Stimulated activated CD4-positive, alpha-beta T cell treated with anti-CD3 and anti-CD28 coated beads, Interleukin-15, amount 100 ng/mL, for 24 hours (primary cell): ENCODE data around the gene CGNL1.

Source experiments
- DNase-seq: peaks from one replicate; pipeline ENCODE4 v3.0.0-alpha.2; 2020

The CGNL1 gene

DNA sequence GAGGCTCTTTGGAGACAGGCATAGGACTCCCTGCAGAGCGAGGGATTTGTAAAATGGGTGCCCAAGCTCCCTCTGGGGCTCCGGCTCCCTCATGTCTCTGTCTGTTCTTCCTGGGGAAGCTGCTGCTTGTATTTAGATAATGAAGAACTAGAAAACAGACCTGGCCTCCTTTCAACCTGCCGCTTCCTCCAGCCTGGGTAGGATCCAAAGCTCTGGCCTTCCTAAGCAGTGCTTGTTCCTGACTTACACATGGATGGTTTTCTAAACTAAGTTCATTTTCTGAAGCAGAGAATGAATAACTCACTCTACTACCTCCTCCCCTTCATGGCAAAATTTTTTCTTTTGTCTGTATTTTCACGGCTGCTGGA is 178.5 kb downstream of the CGNL1 start:
- DNase-seq, result no peak

GRCh38 chr15:57555270-57555669 is 179.0 kb downstream of the CGNL1 start:
- no peak for DNase-seq

DNA sequence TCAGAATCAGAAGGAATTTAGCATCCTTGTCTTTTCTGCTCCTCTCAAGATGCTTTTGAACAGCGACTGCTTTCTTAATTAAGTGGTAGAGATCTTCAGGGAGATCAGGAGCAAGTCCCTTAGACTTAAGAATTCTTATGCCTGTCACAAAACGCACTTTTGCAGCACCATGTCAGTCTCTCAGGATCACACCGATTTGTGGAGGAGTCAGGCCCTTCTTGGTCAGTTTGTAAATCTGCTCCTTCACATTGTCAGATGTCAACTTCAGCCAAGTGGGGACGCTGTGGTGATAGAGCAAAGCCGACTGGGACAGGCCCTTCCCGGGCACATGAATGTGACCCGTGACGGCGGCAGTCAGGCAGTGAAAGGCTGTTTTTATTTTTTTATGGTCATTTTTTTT is 179.7 kb downstream of the CGNL1 start:
- no peak for DNase-seq

DNA sequence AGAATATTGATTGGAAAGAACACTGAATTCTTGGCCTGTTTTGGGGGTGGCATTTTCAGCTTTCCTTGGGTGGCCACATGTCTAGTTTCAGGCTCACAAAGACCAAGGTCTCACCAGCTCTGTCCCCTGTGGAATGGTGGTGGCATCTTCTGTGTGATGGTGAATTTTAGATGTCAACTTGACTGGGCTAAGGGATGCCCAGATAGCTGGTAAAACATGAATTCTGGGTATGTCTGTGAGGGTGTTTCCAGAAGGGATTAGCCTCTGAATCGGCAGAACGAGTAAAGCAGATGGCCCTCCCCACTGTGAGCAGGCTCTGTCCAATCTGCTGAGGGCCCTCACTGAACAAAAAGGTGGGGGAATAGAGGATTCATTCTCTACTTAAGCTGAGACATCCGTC is 181.0 kb downstream of the CGNL1 start:
- no peak for DNase-seq

DNA sequence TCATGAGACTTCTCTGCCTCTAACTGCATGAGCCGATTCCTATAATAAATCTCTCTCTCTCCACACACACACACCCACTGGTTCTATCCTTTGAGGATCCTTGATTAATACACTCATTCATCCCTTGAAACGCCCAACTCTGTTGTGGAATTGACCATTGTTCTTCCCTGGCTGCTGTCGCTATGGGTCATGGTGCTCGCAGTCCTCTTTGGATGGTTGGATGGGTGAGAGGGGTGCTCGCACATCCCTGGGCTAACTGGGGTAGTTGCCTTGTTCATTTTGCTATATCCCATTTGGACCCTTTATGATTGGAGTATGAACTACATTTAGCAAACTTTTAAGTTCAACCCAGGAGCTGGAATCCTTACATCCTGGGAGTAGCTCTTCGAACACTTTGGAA is 181.5 kb downstream of the CGNL1 start:
- DNase-seq, result no peak

DNA sequence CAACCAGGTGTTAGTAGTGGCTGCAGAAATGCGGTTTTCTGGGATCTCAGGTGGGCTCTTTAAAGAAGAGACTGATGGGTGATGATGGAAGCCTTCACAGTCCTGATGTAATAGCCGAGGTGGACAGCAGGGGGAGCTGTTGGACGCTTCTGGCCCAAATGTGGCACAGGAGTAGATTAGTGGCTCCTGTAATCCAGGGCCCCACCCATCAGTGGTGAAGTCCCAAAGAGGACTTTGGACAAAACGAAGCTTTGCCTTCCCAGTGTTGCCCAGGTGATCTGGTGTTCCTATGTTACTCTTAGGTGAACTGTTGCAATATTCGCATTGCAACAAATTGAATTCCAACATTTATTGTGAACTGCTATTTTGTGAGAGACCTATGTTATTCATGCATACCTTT is 183.6 kb downstream of the CGNL1 start:
- peak; percentile 81 for DNase-seq

GRCh38 chr15:57561041-57561711 is 184.9 kb downstream of the CGNL1 start:
- DNase-seq, result peak; percentile 70

DNA sequence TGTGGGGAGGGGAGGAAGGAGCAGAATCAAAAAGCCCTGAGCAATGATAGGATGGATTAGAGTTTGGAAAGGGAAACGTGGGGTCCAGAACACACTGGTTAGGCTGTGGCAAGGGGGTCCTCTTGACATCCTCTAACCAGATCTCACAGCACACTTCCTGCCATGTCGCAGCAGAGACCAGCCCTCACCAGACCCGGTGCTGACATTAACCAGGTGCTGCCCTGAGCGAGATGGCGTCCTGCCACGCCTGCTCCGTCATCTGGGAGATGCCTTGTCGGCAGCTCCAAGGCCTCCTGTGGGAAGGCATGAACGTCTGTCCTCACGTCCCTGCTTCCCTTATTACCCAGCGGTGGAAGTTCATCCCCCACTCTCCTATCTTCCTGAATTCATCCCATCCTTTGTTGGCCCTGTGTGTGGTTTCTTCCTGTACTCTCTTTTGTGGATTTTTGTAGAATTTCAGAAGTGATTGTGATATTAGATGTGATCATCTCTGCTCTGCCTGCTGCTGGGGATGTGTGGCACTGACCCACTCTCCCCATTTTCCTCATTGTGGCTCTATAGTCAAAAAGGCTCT is 186.0 kb downstream of the CGNL1 start:
- peak; percentile 12 for DNase-seq

DNA sequence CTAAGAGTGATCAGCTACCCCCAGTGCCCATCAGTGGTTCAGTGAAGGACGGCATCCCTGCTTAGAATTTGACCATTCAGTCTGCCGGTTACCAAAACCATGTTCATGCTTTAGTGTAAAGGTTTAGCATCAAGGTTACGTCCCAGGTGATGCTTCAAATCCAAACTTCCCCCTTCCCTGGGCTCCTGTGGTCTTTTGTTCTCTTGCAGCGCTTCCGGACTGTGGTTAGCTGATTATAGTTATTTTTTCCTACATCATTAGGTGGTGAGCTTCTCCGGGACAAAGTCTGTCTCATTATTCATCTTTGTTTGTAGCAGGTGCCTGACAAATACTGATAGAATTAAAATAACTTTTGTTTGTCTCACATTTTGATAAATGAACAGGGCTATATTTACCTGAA is 187.1 kb downstream of the CGNL1 start:
- peak; percentile 20 for DNase-seq

GRCh38 chr15:57565311-57565710 is 189.0 kb downstream of the CGNL1 start:
- peak; percentile 41 for DNase-seq

DNA sequence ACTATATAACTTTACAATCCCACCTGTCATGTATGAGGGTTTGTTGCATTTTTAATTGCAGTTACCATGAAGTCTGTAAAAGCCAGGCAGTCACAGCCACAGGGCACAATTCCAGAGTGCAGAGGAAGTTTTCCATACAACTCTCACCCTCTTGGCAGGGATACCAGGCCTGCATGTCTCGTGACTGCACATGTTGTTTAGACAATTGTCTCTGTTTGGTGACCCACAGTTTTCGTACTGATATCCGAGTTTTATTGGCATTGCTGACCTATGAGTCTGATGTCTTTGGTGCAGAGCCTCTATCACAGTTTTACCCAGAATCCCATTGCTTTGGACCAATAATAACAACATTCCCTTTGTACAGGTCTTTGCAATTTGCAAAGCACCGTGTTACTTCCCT is 190.5 kb downstream of the CGNL1 start:
- DNase-seq, result no peak

GRCh38 chr15:57567891-57568290 is 191.6 kb downstream of the CGNL1 start:
- no peak for DNase-seq

GRCh38 chr15:57568299-57568698 is 192.0 kb downstream of the CGNL1 start:
- DNase-seq, result no peak

DNA sequence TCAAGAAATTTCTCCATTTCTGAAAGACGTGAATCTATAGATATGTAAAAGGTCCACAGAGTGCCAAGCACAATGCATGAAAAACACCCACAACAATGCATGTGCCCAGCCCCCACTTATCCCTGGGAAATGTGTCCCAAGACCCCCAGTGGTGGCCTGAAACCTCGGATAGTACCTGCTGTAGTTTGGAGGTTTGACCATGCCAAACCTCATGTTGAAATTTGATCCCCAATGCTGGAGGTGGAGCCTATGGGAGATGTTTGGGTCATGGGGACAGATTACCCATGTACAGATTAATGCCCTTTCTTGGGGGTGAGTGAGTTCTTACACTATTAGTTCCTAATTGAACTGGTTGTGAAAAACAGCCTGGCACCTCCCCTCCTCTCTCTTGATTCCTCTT is 194.0 kb downstream of the CGNL1 start:
- no peak for DNase-seq

GRCh38 chr15:57570994-57571393 is 194.7 kb downstream of the CGNL1 start:
- DNase-seq, result no peak

DNA sequence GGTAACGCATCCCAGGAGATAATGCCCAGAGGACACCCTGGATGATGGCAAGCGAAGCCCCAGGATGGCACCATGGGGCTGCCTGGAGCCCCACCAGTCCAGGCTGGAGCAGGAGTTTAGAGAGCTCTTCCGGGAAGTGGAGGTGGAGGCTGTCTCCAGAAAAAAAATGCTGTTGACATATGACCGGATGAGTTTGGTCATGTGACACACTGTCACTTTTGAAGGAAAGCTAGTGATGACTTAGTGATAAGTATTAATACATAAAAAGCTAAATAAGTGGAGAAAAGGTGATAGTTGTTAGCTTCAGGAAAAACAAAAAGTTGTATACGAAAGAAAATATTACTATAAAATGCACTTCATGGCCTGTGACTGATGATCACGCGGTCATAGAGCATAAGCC is 195.4 kb downstream of the CGNL1 start:
- DNase-seq, result no peak

DNA sequence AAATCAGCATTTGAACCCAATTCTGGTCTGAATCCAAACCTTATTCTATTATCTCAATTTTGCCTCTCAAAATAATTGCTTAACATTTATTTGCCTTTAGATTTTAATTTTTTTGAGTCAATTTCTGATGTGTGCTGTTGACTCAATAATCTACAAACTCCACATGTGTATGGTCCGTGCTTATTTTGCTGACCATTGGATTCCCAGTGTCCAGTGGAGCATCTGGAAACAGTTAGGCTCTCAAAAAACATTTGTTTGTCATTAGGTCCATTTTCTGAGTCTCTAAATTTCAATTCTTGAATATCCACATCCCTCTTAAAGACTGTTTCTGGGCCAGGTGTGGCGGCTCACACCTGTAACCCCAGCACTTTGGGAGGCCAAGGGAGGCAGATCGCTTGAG is 196.2 kb downstream of the CGNL1 start:
- no peak for DNase-seq

- DNase-seq, result no peak
These were observed 196.8 kb downstream of the CGNL1 start for GRCh38 chr15:57573151-57573550.

DNA sequence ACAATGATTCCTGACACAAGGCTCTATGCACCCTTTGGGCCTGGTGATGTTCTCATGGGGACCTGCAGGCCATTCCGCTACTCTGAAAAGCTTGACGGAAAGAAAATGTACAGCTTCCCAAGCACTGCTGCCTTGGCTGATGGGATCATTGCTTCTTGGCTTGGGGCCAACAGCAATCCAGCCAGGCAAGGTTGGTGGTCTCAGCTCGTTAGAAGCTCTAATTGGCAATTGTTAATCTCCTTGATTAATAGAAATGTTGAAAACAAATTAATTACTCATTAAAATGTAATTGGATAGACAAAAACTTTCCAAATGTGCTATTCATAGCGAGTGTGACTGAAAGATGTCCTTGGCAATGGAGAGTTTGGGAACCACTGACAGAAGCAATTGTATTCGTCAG is 199.1 kb downstream of the CGNL1 start:
- DNase-seq, result no peak

GRCh38 chr15:57578288-57578900 is 202.1 kb downstream of the CGNL1 start:
- no peak for DNase-seq

DNA sequence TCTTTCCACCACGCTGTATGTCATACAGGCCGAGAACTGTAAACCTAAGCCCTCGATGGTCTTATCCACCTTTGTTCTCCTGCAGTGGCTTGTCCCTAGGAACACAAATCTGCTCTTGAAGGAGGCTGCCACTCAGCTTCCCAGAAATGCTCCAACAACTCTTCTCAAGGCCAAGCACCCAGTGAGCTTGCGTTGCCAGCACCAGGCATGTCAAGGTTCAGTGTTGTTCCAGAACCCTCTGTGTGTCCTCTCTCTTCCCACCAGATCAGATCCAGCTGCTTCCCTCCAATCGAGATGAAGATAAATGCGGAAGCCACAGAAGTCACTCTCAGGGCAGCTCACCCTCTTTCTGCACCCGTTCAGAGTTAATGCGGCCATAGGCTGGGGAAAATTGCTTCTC is 204.1 kb downstream of the CGNL1 start:
- no peak for DNase-seq

DNA sequence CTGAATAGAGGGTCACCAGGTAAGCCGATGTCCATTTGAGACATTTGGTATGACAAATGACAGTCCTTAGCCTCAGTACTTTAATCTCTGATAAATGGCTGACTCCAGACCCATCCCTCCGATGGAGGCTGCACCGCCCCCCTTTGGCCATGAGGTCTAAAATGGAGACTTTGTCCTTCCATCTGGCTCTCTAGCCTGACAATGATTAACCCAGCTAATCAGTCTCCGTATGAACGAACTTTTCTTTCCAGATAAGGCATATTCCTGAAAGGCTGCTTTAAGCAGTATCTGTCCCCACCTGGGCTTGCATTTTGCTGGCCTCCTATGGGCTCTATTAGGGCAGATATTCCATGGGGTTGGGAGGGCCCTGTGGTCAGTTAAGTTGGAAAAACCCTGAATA is 204.6 kb downstream of the CGNL1 start:
- DNase-seq, result no peak

- no peak for DNase-seq
These were observed 205.8 kb downstream of the CGNL1 start for GRCh38 chr15:57582090-57582489.

DNA sequence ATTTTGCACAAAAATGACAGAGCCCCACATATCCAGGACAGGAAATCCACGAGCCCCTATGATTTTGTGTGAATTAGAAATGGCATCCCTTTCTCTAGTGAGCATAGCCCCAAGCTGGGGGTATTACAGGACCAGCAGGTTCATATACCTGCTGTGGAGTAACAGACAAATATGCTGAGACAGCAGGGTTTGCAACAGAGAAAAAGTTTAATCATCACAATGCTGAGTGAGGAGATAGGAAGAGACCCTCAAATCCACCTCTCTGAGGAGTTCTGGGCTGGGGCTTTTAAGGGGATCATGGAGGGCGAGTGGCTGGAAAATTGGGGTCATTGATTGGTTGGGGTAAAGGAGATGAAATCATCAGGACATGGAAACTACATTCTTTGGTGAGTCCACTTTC is 207.0 kb downstream of the CGNL1 start:
- DNase-seq, result no peak

- no peak for DNase-seq
These were observed 207.4 kb downstream of the CGNL1 start for GRCh38 chr15:57583720-57584119.
